Measurements from ENCODE around the gene APC2. TPM values are rescaled to one million over a fixed set of nuclear protein-coding genes. Genes with fewer than 3 reads are reported as not detected.
A peak's percentile ranks its signal among the peaks of the same experiment; 100 is the strongest.

Gene APC2
- total and polyA plus RNA-seq, 9 donors: under 0.01 to 0.28 (median 0.11) TPM; not detected in 1

DNA sequence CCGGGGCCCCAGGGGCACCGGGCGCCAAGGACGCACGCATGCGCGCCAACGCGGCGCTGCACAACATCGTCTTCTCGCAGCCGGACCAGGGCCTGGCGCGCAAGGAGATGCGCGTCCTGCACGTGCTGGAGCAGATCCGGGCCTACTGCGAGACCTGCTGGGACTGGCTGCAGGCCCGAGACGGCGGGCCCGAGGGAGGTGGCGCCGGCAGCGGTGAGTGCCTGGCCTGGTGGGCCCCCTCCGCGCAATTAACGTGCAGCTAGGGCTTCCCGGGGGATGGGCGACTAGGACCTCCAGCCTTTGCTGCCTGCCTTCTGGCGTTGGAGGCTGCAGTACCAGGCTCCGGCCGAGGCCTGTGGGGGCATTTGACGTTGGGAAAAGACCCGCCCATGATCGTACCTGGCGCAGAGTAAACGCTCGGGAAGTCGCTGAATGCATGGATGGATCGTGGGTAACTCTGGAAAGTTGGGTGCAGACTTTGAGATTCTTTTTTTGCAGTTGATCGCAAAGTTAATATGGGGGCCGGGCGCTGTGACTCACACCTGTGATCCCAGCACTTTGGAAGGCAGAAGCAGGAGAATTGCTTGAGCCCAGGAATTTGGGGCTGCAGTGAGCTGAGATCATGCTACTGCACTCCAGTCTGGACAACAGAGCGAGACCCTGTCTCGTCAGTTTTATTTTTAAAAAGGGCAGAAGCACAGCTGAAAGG, 7.3 kb downstream of the APC2 start:
- peaks cover 1% of the 10 kb centered on the region for H3K4me1 ChIP-seq (ENCODE audit: insufficient read depth)
- no peaks in the 10 kb centered on the region for H3K36me3 ChIP-seq
- no peaks in the 10 kb centered on the region for H3K9me3 ChIP-seq
- WGBS, 3 donors: 15 to 28% (median 17%) methylated on average over 48 of the region's 48 CpGs
- TF ChIP-seq POLR2A (IDR thresholded peaks at IDR 0.05) (no peak), EP300 (IDR thresholded peaks at IDR 0.05) (no peak)
- TF ChIP-seq, protein P1, sequence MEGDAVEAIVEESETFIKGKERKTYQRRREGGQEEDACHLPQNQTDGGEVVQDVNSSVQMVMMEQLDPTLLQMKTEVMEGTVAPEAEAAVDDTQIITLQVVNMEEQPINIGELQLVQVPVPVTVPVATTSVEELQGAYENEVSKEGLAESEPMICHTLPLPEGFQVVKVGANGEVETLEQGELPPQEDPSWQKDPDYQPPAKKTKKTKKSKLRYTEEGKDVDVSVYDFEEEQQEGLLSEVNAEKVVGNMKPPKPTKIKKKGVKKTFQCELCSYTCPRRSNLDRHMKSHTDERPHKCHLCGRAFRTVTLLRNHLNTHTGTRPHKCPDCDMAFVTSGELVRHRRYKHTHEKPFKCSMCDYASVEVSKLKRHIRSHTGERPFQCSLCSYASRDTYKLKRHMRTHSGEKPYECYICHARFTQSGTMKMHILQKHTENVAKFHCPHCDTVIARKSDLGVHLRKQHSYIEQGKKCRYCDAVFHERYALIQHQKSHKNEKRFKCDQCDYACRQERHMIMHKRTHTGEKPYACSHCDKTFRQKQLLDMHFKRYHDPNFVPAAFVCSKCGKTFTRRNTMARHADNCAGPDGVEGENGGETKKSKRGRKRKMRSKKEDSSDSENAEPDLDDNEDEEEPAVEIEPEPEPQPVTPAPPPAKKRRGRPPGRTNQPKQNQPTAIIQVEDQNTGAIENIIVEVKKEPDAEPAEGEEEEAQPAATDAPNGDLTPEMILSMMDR (IDR thresholded peaks at IDR 0.05): no peak
- H3K27me3 ChIP-seq: no peaks in the 10 kb centered on the region
- intact Hi-C loops (cut with DNase I): no loop called here
- no peak overlapping the region for H3K4me3 ChIP-seq
- DNase-seq: peak in 1 of 5 donors; percentile 44
- H3K27ac ChIP-seq: no peak overlapping the region

DNA sequence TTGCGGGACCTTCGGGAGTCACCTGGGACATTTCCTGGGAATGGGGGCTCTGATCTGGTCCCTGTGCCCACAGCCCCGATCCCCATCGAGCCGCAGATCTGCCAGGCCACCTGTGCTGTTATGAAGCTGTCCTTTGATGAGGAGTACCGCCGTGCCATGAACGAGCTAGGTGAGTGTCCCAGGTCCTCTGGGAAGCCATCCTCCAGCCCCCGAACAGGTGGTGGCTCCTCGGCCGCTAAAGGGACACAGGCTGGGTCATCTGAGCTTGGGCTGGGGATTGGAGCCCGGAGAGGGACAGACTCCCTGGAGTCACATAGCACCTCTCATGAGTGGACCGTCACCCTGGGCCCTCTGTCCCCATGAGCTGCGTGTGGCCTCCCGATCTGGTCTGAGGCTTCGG, 8.0 kb downstream of the APC2 start:
- H3K4me1 ChIP-seq (ENCODE audit: insufficient read depth): peaks cover 1% of the 10 kb centered on the region
- intact Hi-C loops (cut with DNase I): no loop called here
- no peak overlapping the region for H3K4me3 ChIP-seq
- no peaks in the 10 kb centered on the region for H3K36me3 ChIP-seq
- no peak for TF ChIP-seq POLR2A (IDR thresholded peaks at IDR 0.05)
- TF ChIP-seq EP300 (IDR thresholded peaks at IDR 0.05): no peak
- TF ChIP-seq, protein P1 (IDR thresholded peaks at IDR 0.05): no peak
- no peaks in the 10 kb centered on the region for H3K27me3 ChIP-seq
- H3K27ac ChIP-seq: no peak overlapping the region
- no peak for DNase-seq
- no peaks in the 10 kb centered on the region for H3K9me3 ChIP-seq
- 79 to 88% (median 88%) methylated on average over 16 of the region's 16 CpGs for WGBS, 3 donors

DNA sequence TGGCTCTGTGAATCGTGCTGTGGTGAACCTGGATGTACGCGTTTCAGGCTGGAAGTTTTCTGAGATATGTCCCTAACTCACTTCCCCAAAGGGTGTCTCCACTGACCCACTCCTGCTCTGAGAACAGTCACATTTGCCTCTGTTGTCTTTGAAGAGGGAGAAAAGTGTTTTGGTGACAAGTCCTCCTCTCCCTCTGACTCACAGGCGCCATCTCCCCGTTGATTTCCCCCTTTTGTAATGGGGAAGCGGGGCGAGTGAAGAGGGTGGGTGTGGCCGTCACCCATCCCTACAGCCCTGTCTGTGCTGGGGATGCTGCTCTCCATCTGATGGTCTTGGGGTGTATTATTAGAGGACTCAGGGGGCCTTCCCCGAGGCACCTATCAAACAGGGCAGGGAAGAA, 9.6 kb downstream of the APC2 start:
- intact Hi-C loops (cut with DNase I): no loop called here
- Histone ChIP-seq H3K27me3 (no peaks in the 10 kb centered on the region), H3K4me1 (ENCODE audit: insufficient read depth) (peaks cover 1% of the 10 kb centered on the region), H3K9me3 (no peaks in the 10 kb centered on the region), H3K4me3 (no peak overlapping the region), H3K27ac (no peak overlapping the region), H3K36me3 (no peaks in the 10 kb centered on the region)
- TF ChIP-seq POLR2A (IDR thresholded peaks at IDR 0.05): no peak
- TF ChIP-seq EP300 (IDR thresholded peaks at IDR 0.05): no peak
- TF ChIP-seq, protein P1 (IDR thresholded peaks at IDR 0.05): no peak
- WGBS, 3 donors: 81 to 86% (median 83%) methylated on average over 9 of the region's 9 CpGs
- no peak for DNase-seq

DNA sequence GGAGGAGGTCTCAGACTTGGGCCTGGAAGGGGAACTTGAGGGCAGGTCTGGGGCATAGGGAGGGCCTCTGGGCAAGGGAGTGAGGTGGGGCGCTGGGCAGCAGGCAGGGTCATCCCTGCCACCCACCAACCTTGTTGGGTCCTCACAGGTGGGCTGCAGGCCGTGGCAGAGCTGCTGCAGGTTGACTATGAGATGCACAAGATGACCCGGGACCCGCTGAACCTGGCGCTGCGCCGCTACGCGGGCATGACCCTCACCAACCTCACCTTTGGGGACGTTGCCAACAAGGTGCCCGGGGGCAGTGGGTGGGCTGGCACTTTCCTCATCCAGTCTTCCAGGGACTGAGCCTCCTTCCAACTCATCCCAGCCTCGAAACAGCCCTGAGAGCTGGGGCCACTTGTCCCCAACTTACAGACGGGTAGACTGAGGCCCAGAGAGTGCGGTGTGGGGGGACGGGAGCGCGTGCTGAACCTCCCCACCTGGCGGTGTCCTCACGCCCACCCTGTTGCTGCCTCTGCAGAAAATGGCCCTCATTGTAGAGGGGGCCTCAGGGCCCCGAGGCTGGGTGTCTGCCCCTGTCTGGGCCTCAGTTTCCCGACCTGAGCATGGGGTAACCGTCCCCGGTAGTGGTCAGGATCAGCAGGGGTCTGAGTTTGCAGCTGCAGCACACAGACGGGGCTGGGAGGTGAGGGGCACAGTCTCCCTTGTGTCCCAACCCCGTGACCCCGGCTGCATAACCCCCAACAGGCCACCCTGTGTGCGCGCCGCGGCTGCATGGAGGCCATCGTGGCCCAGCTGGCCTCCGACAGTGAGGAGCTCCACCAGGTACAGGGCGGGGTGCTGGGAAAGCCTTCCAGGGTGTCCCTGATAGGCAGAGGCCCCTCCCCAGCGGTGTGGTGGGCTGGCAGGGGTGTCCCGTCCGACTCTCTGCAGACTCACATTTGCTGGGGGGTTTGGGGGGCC, 10.4 kb downstream of the APC2 start:
- no peaks in the 10 kb centered on the region for H3K27me3 ChIP-seq
- no peaks in the 10 kb centered on the region for H3K9me3 ChIP-seq
- 88 to 93% (median 88%) methylated on average over 35 to 36 of the region's 36 CpGs for WGBS, 3 donors

More for the DNA sequence above, 10.4 kb downstream of the APC2 start:
- no peaks in the 10 kb centered on the region for H3K36me3 ChIP-seq
- DNase-seq: no peak
- H3K4me3 ChIP-seq: no peak overlapping the region
- no peaks in the 10 kb centered on the region for H3K4me1 ChIP-seq (ENCODE audit: insufficient read depth)
- TF ChIP-seq EP300 (IDR thresholded peaks at IDR 0.05): no peak
- TF ChIP-seq POLR2A (IDR thresholded peaks at IDR 0.05): no peak
- TF ChIP-seq, protein P1 (IDR thresholded peaks at IDR 0.05): no peak
- H3K27ac ChIP-seq: no peak overlapping the region
- intact Hi-C loops (cut with DNase I): no loop called here

Data from ovary (tissue), 9 donors.